ENCODE results near the gene ATP7B. TPM values are rescaled to one million over a fixed set of nuclear protein-coding genes. Genes with fewer than 3 reads are reported as not detected.

Gene ATP7B
- polyA plus RNA-seq, 3 donors, result 0.39 to 0.44 TPM; not detected in 1

GRCh38 chr13:51914137-51914493, 97.1 kb downstream of the ATP7B start:
- Mint-ChIP-seq H3K9me3 (peaks cover 0 to 3% (median 0%) of the 10 kb centered on the region in 7 donors), H3K27ac (no peak overlapping the region), H3K36me3 (no peaks in the 10 kb centered on the region), H3K27me3 (ENCODE audit: low read depth in 3 of 3) (peaks cover 0 to 3% (median 1%) of the 10 kb centered on the region in 3 donors), H3K4me3 (no peak overlapping the region), H3K4me1 (peaks cover 3% of the 10 kb centered on the region)
- H4K20me1 ChIP-seq (ENCODE audit: insufficient read depth, low read length), result no peaks in the 10 kb centered on the region
- TF ChIP-seq CTCF (IDR thresholded peaks at IDR 0.05), result no peak
- no peaks in the 10 kb centered on the region for H3K4me1 ChIP-seq (ENCODE audit: control insufficient read depth in 1 of 2, insufficient read depth in 2 of 2, low read length in 2 of 2)
- no peaks in the 10 kb centered on the region for H3K27me3 ChIP-seq (ENCODE audit: control insufficient read depth in 2 of 2, insufficient read depth in 2 of 2, low read length in 2 of 2)
- H3K27ac ChIP-seq (ENCODE audit: low read depth in 1 of 2, low read length in 2 of 2), result no peak overlapping the region
- no peak overlapping the region for H3K4me2 ChIP-seq (replicated peaks; ENCODE audit: extremely low read depth, low read length, poor library complexity, severe bottlenecking)
- 81% methylated on average over 7 of the region's 7 CpGs for WGBS (ENCODE audit: insufficient coverage)
- no peaks in the 10 kb centered on the region for H3K36me3 ChIP-seq (replicated peaks in 1 of 2; ENCODE audit: control insufficient read depth in 1 of 2, insufficient read depth in 2 of 2, low read length in 2 of 2)
- H2AFZ ChIP-seq (ENCODE audit: insufficient read depth, low read depth, low read length, poor library complexity, severe bottlenecking), result no peak overlapping the region
- H3K4me3 ChIP-seq (replicated peaks in 1 of 3; ENCODE audit: low read depth in 2 of 3, low read length in 3 of 3), result no peak overlapping the region
- intact Hi-C loops (cut with micrococcal nuclease), result no loop called here
- no peaks in the 10 kb centered on the region for H3K79me2 ChIP-seq (ENCODE audit: insufficient read depth, low read length)
- H3K9me3 ChIP-seq (replicated peaks in 1 of 2; ENCODE audit: control insufficient read depth in 1 of 2, insufficient read depth in 1 of 2, low read length in 2 of 2), result no peaks in the 10 kb centered on the region
- no peak overlapping the region for H3K9ac ChIP-seq (ENCODE audit: insufficient read depth, low read length, poor library complexity, severe bottlenecking)
- DNase-seq, result no peak

- intact Hi-C loops (cut with micrococcal nuclease), result no loop called here
- Histone ChIP-seq H3K9me3 (replicated peaks in 1 of 2; ENCODE audit: control insufficient read depth in 1 of 2, insufficient read depth in 1 of 2, low read length in 2 of 2) (no peaks in the 10 kb centered on the region), H3K4me1 (ENCODE audit: control insufficient read depth in 1 of 2, insufficient read depth in 2 of 2, low read length in 2 of 2) (no peaks in the 10 kb centered on the region), H4K20me1 (ENCODE audit: insufficient read depth, low read length) (no peaks in the 10 kb centered on the region), H3K4me2 (replicated peaks; ENCODE audit: extremely low read depth, low read length, poor library complexity, severe bottlenecking) (no peak overlapping the region), H3K4me3 (replicated peaks in 1 of 3; ENCODE audit: low read depth in 2 of 3, low read length in 3 of 3) (no peak overlapping the region), H3K27me3 (ENCODE audit: control insufficient read depth in 2 of 2, insufficient read depth in 2 of 2, low read length in 2 of 2) (no peaks in the 10 kb centered on the region), H3K36me3 (replicated peaks in 1 of 2; ENCODE audit: control insufficient read depth in 1 of 2, insufficient read depth in 2 of 2, low read length in 2 of 2) (no peaks in the 10 kb centered on the region), H3K27ac (ENCODE audit: low read depth in 1 of 2, low read length in 2 of 2) (no peak overlapping the region), H3K9ac (ENCODE audit: insufficient read depth, low read length, poor library complexity, severe bottlenecking) (no peak overlapping the region), H3K79me2 (ENCODE audit: insufficient read depth, low read length) (no peaks in the 10 kb centered on the region), H2AFZ (ENCODE audit: insufficient read depth, low read depth, low read length, poor library complexity, severe bottlenecking) (no peak overlapping the region)
- H3K4me1 Mint-ChIP-seq, result peaks cover 3% of the 10 kb centered on the region
- H3K4me3 Mint-ChIP-seq, result no peak overlapping the region
- WGBS (ENCODE audit: insufficient coverage), result 96% methylated on average over 4 of the region's 4 CpGs
- peaks cover 0 to 3% (median 0%) of the 10 kb centered on the region in 7 donors for H3K9me3 Mint-ChIP-seq
- peak overlapping the region in 1 of 7 donors; percentile 74 for H3K27ac Mint-ChIP-seq
- H3K36me3 Mint-ChIP-seq, result no peaks in the 10 kb centered on the region
- H3K27me3 Mint-ChIP-seq (ENCODE audit: low read depth in 3 of 3), result peaks cover 0 to 3% (median 1%) of the 10 kb centered on the region in 3 donors
- no peak for DNase-seq
- TF ChIP-seq CTCF (IDR thresholded peaks at IDR 0.05), result no peak
These were observed 97.7 kb downstream of the ATP7B start for GRCh38 chr13:51913421-51914136.
